Panc1 (cell line): ENCODE data around the gene GPR65. TPM values are rescaled to one million over a fixed set of nuclear protein-coding genes. Genes with fewer than 3 reads are reported as not detected.

Experiments used
- ATAC-seq: fragments of 200-7000 bp; cut with Tn5 transposase; 2 replicates; pipeline ENCODE4 v1.9.1; 2020; ENCODE audit warnings: mild to moderate bottlenecking, moderate library complexity
- BruUV-seq: library from RNA; stranded (reverse); fragments of 400-500 nt; replicated peaks from 2 replicates; lab custom pipeline; 2021; lab: Mats Ljungman, UMichigan
- CTCF ChIA-PET: fragments of 300-600 bp; sonication (Branson Sonifier 250); formaldehyde crosslinking; loops from one replicate; lab custom pipeline; 2022; ENCODE audit warnings: antibody characterized with exemption; lab: Charles Lee
- POLR2A ChIA-PET: fragments of 300-600 bp; sonication (Branson Sonifier 250); formaldehyde crosslinking; loops from one replicate; lab custom pipeline; 2022; ENCODE audit warnings: antibody characterized with exemption; lab: Charles Lee
- DNase-seq: peaks from one replicate; pipeline ENCODE4 v3.0.0-alpha.2; 2010; ENCODE audit warnings: low read depth, low spot score
- H3K27ac ChIP-seq: 2 replicates; pipeline ENCODE4 v1.5.1; 2011; ENCODE audit warnings: mild to moderate bottlenecking, low read length, inconsistent platforms
- H3K27me3 ChIP-seq: fragments of 200-500 bp; sonication (Bioruptor generic); 2 replicates; pipeline ENCODE4 v1.6.0; 2014; ENCODE audit warnings: low read length, inconsistent platforms; ENCODE audit not compliant: control insufficient read depth, insufficient read depth
- H3K36me3 ChIP-seq: fragments of 200-500 bp; sonication (Bioruptor generic); 2 replicates; pipeline ENCODE4 v1.5.1; 2014; ENCODE audit warnings: inconsistent platforms, mild to moderate bottlenecking, low read length, moderate library complexity; ENCODE audit not compliant: control insufficient read depth, insufficient read depth
- H3K4me1 ChIP-seq: 2 replicates; pipeline ENCODE4 v1.5.1; 2011; ENCODE audit warnings: inconsistent platforms, mild to moderate bottlenecking, low read length, moderate library complexity; ENCODE audit not compliant: control insufficient read depth, insufficient read depth
- H3K4me3 ChIP-seq, 2 experiments: 2 replicates each; pipeline ENCODE4 v1.5.1; 2011 to 2012; ENCODE audit warnings: low read depth in 2 of 2, low read length in 2 of 2, mild to moderate bottlenecking in 2 of 2, inconsistent platforms in 1 of 2, moderate library complexity in 1 of 2
- H3K9me3 ChIP-seq: fragments of 200-500 bp; sonication (Bioruptor generic); 2 replicates; pipeline ENCODE4 v1.5.1; 2014; ENCODE audit warnings: low read depth, mild to moderate bottlenecking, inconsistent platforms, low read length, moderate library complexity; ENCODE audit not compliant: control insufficient read depth, insufficient read depth
- CTCF ChIP-seq: fragments of 450-650 bp; IDR thresholded peaks from 2 replicates; pipeline ENCODE4 v1.5.1; 2017; ENCODE audit warnings: mild to moderate bottlenecking
- POLR2AphosphoS5 ChIP-seq: IDR thresholded peaks from 2 replicates; pipeline ENCODE4 v1.6.1; 2012; ENCODE audit warnings: mild to moderate bottlenecking, low read depth, low read length, moderate library complexity
- REST ChIP-seq, 2 experiments: IDR thresholded peaks; 2 replicates each; pipeline ENCODE4 v1.6.1; 2011 to 2012; ENCODE audit warnings: low read depth in 2 of 2, control low read depth in 1 of 2, low read length in 1 of 2, mild to moderate bottlenecking in 1 of 2, moderate library complexity in 1 of 2; ENCODE audit not compliant: insufficient read depth in 1 of 2
- SIN3A ChIP-seq: IDR thresholded peaks from 2 replicates; pipeline ENCODE4 v1.6.1; 2012; ENCODE audit warnings: low read depth, mild to moderate bottlenecking, low read length, moderate library complexity, borderline replicate concordance; ENCODE audit not compliant: insufficient read depth
- TCF7L2 ChIP-seq: IDR thresholded peaks from 2 replicates; pipeline ENCODE4 v1.6.1; 2011; ENCODE audit warnings: mild to moderate bottlenecking, low read depth, low read length, inconsistent platforms
- in situ Hi-C: cut with HindIII; loops from 2 replicates; pipeline ENCODE4 v1.10.0; 2016; ENCODE audit warnings: low sequenced_read_pairs, low pct_unique_long_range_greater_than_20kb
- intact Hi-C: fragments of 100-400 bp; cut with micrococcal nuclease; formaldehyde crosslinking; loops from one replicate; pipeline ENCODE4 v1.10.0; 2022; ENCODE audit not compliant: unreplicated experiment
- total RNA-seq: library from RNA; stranded (reverse); gene quantifications from one replicate; pipeline ENCODE4 v1.2.1, GENCODE V29; 2021; ENCODE audit not compliant: unreplicated experiment

Gene GPR65
- total RNA-seq, 1 experiment from 2014 or later = not detected

GRCh38 chr14:88063811-88064210 is 58.9 kb downstream of the GPR65 start:
- Histone ChIP-seq H3K9me3 (no peaks in the 10 kb centered on the region), H3K27me3 (no peaks in the 10 kb centered on the region), H3K4me3 (no peak overlapping the region), H3K27ac (no peak overlapping the region), H3K36me3 (no peaks in the 10 kb centered on the region), H3K4me1 (no peaks in the 10 kb centered on the region)
- intact Hi-C loops = no loop called here
- DNase-seq = no peak
- POLR2A ChIA-PET = no interaction called here
- BruUV-seq = no TSS peak
- in situ Hi-C loops = no loop called here
- ATAC-seq = no peak
- CTCF ChIA-PET = no interaction called here
- no peak for TF ChIP-seq REST (IDR thresholded peaks at IDR 0.05; ENCODE audit: insufficient read depth in 1 of 2, low read depth in 2 of 2, low read length in 1 of 2)
- no peak for TF ChIP-seq TCF7L2
- no peak for TF ChIP-seq POLR2AphosphoS5
- TF ChIP-seq CTCF = no peak
- TF ChIP-seq SIN3A = no peak

Other genes starting within 250 kb of the GPR65 start
- 9.7 TPM for gene GALC, start 12.0 kb upstream of the GPR65 start, total RNA-seq